HG03060 (cell line): ENCODE measurements around the gene VDR.

ENCODE experiments used
- ATAC-seq: cut with Tn5 transposase; IDR thresholded peaks from one replicate; pipeline ENCODE4 v1.9.1; 2021; ENCODE audit warnings: low read depth, moderate number of reproducible peaks; ENCODE audit not compliant: unreplicated experiment

The VDR gene

GRCh38 chr12:47931187-47931586, 26.4 kb upstream of the VDR start:
- ATAC-seq, result no peak

- no peak for ATAC-seq
These were observed 25.8 kb upstream of the VDR start for GRCh38 chr12:47930634-47931033.

- ATAC-seq, result no peak
These were observed 22.6 kb upstream of the VDR start for GRCh38 chr12:47927346-47927745.

GRCh38 chr12:47921907-47922306, 17.1 kb upstream of the VDR start:
- no peak for ATAC-seq

- no peak for ATAC-seq
These were observed 16.1 kb upstream of the VDR start for GRCh38 chr12:47920913-47921312.

GRCh38 chr12:47913081-47913480, 8.3 kb upstream of the VDR start:
- ATAC-seq, result no peak

GRCh38 chr12:47912556-47912955, 7.8 kb upstream of the VDR start:
- no peak for ATAC-seq

- no peak for ATAC-seq
These were observed 6.2 kb upstream of the VDR start for GRCh38 chr12:47910981-47911380.

GRCh38 chr12:47910486-47910885, 5.7 kb upstream of the VDR start:
- no peak for ATAC-seq

GRCh38 chr12:47909839-47910465, 5.2 kb upstream of the VDR start:
- no peak for ATAC-seq

- ATAC-seq, result no peak
These were observed 3.9 kb upstream of the VDR start for GRCh38 chr12:47908738-47909137.

- ATAC-seq, result no peak
These were observed 3.2 kb upstream of the VDR start for GRCh38 chr12:47907851-47908454.

- no peak for ATAC-seq
These were observed 674 bp downstream of the VDR start for GRCh38 chr12:47903927-47904712.

- no peak for ATAC-seq
These were observed 1.6 kb downstream of the VDR start for GRCh38 chr12:47903151-47903611.

- ATAC-seq, result no peak
These were observed 2.6 kb downstream of the VDR start for GRCh38 chr12:47902131-47902639.

- ATAC-seq, result no peak
These were observed 3.1 kb downstream of the VDR start for GRCh38 chr12:47901718-47902093.

GRCh38 chr12:47901063-47901717, 3.6 kb downstream of the VDR start:
- ATAC-seq, result no peak

GRCh38 chr12:47900131-47901062, 4.4 kb downstream of the VDR start:
- no peak for ATAC-seq

- ATAC-seq, result no peak
These were observed 5.3 kb downstream of the VDR start for GRCh38 chr12:47899466-47899865.

- ATAC-seq, result no peak
These were observed 8.2 kb downstream of the VDR start for GRCh38 chr12:47896633-47897032.
